ENCODE results near the gene SLC2A8.

The SLC2A8 gene

GRCh38 chr9:127430415-127430814, 33.4 kb downstream of the SLC2A8 start:
- Histone ChIP-seq H3K27me3 (replicated peaks) (no peaks in the 10 kb centered on the region), H3K27ac (no peak overlapping the region), H3K36me3 (replicated peaks) (peaks cover 34% of the 10 kb centered on the region), H3K4me3 (ENCODE audit: low read depth, low read length) (no peak overlapping the region)
- TF ChIP-seq, protein P1, sequence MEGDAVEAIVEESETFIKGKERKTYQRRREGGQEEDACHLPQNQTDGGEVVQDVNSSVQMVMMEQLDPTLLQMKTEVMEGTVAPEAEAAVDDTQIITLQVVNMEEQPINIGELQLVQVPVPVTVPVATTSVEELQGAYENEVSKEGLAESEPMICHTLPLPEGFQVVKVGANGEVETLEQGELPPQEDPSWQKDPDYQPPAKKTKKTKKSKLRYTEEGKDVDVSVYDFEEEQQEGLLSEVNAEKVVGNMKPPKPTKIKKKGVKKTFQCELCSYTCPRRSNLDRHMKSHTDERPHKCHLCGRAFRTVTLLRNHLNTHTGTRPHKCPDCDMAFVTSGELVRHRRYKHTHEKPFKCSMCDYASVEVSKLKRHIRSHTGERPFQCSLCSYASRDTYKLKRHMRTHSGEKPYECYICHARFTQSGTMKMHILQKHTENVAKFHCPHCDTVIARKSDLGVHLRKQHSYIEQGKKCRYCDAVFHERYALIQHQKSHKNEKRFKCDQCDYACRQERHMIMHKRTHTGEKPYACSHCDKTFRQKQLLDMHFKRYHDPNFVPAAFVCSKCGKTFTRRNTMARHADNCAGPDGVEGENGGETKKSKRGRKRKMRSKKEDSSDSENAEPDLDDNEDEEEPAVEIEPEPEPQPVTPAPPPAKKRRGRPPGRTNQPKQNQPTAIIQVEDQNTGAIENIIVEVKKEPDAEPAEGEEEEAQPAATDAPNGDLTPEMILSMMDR (IDR thresholded peaks at IDR 0.05; ENCODE audit: low read depth, low read length, missing control alignments) = no peak
- no peak for DNase-seq
- in situ Hi-C loops (cut with HindIII; ENCODE audit: low pct_ligation_motif_present, low sequenced_read_pairs) = no loop called here

DNA sequence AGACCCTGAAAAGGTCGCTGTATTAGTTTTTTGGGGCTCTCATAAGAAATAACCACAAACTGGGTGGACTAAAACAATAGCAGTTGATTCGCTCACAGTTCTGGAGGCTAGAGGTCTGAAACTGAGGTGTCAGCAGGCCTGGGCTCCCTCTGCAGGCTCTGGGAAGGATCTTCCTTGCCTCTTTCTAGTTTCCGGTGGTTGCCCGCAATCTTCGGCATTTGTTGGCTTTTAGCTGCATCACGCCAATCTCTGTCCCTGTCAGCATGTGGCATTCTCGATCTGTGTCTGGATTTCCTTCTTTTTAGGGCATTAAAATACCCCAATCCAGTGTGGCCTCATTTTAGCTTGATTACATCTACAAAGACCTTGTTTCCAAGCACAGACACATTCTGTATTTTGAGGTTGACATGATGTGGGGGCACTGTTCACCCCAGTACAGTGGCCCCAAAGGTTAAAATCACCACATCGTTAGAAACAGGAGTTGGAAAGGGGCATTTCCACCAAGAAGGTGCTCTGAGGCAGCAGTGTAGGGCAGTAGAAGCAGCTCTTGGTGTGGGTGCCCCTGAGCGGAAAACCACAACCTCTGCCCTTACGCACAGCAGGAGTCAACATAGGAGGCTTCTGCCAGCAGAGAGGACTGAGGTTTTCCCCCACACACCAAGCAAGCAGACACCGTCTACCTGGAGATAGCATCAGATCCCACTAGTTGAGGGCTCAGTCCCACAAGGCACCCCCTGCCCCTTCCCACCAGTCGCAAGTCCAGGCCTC, 40.7 kb downstream of the SLC2A8 start:
- no peaks in the 10 kb centered on the region for H3K27me3 ChIP-seq (replicated peaks)
- H3K27ac ChIP-seq = no peak overlapping the region
- TF ChIP-seq, protein P1 (IDR thresholded peaks at IDR 0.05; ENCODE audit: low read depth, low read length, missing control alignments) = peak; percentile 37
- no peak overlapping the region for H3K4me3 ChIP-seq (ENCODE audit: low read depth, low read length)
- in situ Hi-C loops (cut with HindIII; ENCODE audit: low pct_ligation_motif_present, low sequenced_read_pairs) = no loop called here
- DNase-seq = no peak
- H3K36me3 ChIP-seq (replicated peaks) = peaks cover 76% of the 10 kb centered on the region

DNA sequence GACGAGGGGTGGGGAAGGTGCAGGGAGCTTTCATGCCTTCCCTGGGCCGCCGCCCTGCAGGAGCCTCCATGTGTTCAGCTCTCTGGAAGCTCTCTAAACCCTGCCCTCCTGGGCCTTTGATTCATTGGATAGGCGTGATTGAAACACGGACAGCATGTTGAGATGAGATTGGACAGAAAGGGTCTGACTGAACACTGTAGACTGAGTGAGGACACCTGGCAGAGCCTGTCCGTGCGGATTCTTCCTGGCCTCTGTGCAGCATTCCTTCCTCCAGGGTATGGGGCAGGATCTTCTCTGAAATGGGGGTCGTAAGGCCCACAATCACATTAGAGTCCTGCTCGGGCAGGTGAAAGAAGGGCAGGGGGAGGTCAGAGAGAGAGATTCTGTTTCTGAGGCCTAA, 41.4 kb downstream of the SLC2A8 start:
- no peak for DNase-seq
- peaks cover 78% of the 10 kb centered on the region for H3K36me3 ChIP-seq (replicated peaks)
- H3K4me3 ChIP-seq (ENCODE audit: low read depth, low read length) = no peak overlapping the region
- H3K27ac ChIP-seq = no peak overlapping the region
- in situ Hi-C loops (cut with HindIII; ENCODE audit: low pct_ligation_motif_present, low sequenced_read_pairs) = no loop called here
- TF ChIP-seq, protein P1 (IDR thresholded peaks at IDR 0.05; ENCODE audit: low read depth, low read length, missing control alignments) = no peak
- no peaks in the 10 kb centered on the region for H3K27me3 ChIP-seq (replicated peaks)

GRCh38 chr9:127444283-127444920, 47.4 kb downstream of the SLC2A8 start:
- H3K4me3 ChIP-seq (ENCODE audit: low read depth, low read length) = no peak overlapping the region
- no peak for DNase-seq
- TF ChIP-seq, protein P1 (IDR thresholded peaks at IDR 0.05; ENCODE audit: low read depth, low read length, missing control alignments) = no peak
- H3K27me3 ChIP-seq (replicated peaks) = no peaks in the 10 kb centered on the region
- no peak overlapping the region for H3K27ac ChIP-seq
- in situ Hi-C loops (cut with HindIII; ENCODE audit: low pct_ligation_motif_present, low sequenced_read_pairs) = no loop called here
- H3K36me3 ChIP-seq (replicated peaks) = peaks cover 85% of the 10 kb centered on the region

- in situ Hi-C loops (cut with HindIII; ENCODE audit: low pct_ligation_motif_present, low sequenced_read_pairs) = no loop called here
- TF ChIP-seq, protein P1 (IDR thresholded peaks at IDR 0.05; ENCODE audit: low read depth, low read length, missing control alignments) = no peak
- Histone ChIP-seq H3K4me3 (ENCODE audit: low read depth, low read length) (no peak overlapping the region), H3K27ac (no peak overlapping the region), H3K27me3 (replicated peaks) (no peaks in the 10 kb centered on the region), H3K36me3 (replicated peaks) (peaks cover 89% of the 10 kb centered on the region)
- no peak for DNase-seq
Measured at GRCh38 chr9:127444921-127445850, 48.2 kb downstream of the SLC2A8 start.
